Lower leg skin (tissue), 3 donors: ENCODE measurements around the gene CHIC2.
"Not testable (repeated sequence)": the region's sequence is repeated elsewhere in the genome, so short reads cannot be mapped to it uniquely, and the experiment has no call there.

Experiments used
- CTCF ChIP-seq, 3 donors: fragments of 450-650 bp; IDR thresholded peaks; one replicate each; pipeline ENCODE4 v1.5.1; 2016; ENCODE audit warnings: antibody characterized with exemption in 3 of 3, mild to moderate bottlenecking in 3 of 3, moderate library complexity in 2 of 3
- POLR2A ChIP-seq, 2 donors: fragments of 450-650 bp; IDR thresholded peaks; one replicate each; pipeline ENCODE4 v1.6.1; 2016 to 2017; ENCODE audit warnings: antibody characterized with exemption in 2 of 2, mild to moderate bottlenecking in 1 of 2, moderate library complexity in 1 of 2

GRCh38 chr4:54053322-54053721, 11.1 kb downstream of the CHIC2 start:
- not testable (repeated sequence) for TF ChIP-seq CTCF, POLR2A (IDR thresholded peaks at IDR 0.05)
